Hepatocyte (in vitro differentiated cells): Measurements from ENCODE around the gene DHRS4. TPM values are rescaled to one million over a fixed set of nuclear protein-coding genes. Genes with fewer than 3 reads are reported as not detected.

Source experiments
- DNase-seq: peaks from one replicate; pipeline ENCODE4 v3.0.0-alpha.2; 2016; ENCODE audit warnings: low spot score
- H2AFZ ChIP-seq: fragments of 200-600 bp; sonication (generic); 2 replicates; pipeline ENCODE4 v1.6.0; 2016; ENCODE audit warnings: antibody characterized with exemption, mild to moderate bottlenecking
- H3K27ac ChIP-seq: fragments of 200-600 bp; sonication (generic); 2 replicates; pipeline ENCODE4 v1.5.1; 2016; ENCODE audit warnings: mild to moderate bottlenecking
- H3K27me3 ChIP-seq: fragments of 200-600 bp; sonication (generic); 2 replicates; pipeline ENCODE4 v1.6.1; 2016
- H3K36me3 ChIP-seq: fragments of 200-600 bp; sonication (generic); replicated peaks from 2 replicates; pipeline ENCODE4 v1.5.1; 2016; ENCODE audit warnings: low read depth; ENCODE audit not compliant: insufficient read depth
- H3K4me1 ChIP-seq: fragments of 200-600 bp; sonication (generic); 2 replicates; pipeline ENCODE4 v1.5.1; 2016; ENCODE audit warnings: mild to moderate bottlenecking, moderate library complexity; ENCODE audit not compliant: insufficient read depth
- H3K4me2 ChIP-seq: fragments of 200-600 bp; sonication (generic); 2 replicates; pipeline ENCODE4 v1.6.0; 2016
- H3K4me3 ChIP-seq: fragments of 200-600 bp; sonication (generic); 2 replicates; pipeline ENCODE4 v1.5.1; 2016; ENCODE audit warnings: mild to moderate bottlenecking
- H3K79me2 ChIP-seq: fragments of 200-600 bp; sonication (generic); 2 replicates; pipeline ENCODE4 v1.6.0; 2017; ENCODE audit warnings: mild to moderate bottlenecking
- H3K9me2 ChIP-seq: fragments of 200-600 bp; sonication (generic); replicated peaks from 2 replicates; pipeline ENCODE4 v1.6.0; 2017; ENCODE audit warnings: mild to moderate bottlenecking; ENCODE audit not compliant: insufficient read depth
- H3K9me3 ChIP-seq: fragments of 200-600 bp; sonication (generic); 2 replicates; pipeline ENCODE4 v1.5.1; 2016; ENCODE audit warnings: low read depth, mild to moderate bottlenecking
- H4K20me1 ChIP-seq: fragments of 200-600 bp; sonication (generic); 2 replicates; pipeline ENCODE4 v1.6.0; 2016; ENCODE audit warnings: mild to moderate bottlenecking; ENCODE audit not compliant: insufficient read depth, poor library complexity, severe bottlenecking
- EZH2 ChIP-seq: fragments of 200-600 bp; sonication (generic); IDR thresholded peaks from 2 replicates; pipeline ENCODE4 v1.6.1; 2016; ENCODE audit warnings: antibody characterized with exemption, mild to moderate bottlenecking, borderline replicate concordance
- EZH2phosphoT487 ChIP-seq: fragments of 200-600 bp; sonication (generic); IDR thresholded peaks from one replicate; pipeline ENCODE4 v1.6.1; 2018; ENCODE audit warnings: antibody characterized with exemption, mild to moderate bottlenecking, low read depth, moderate library complexity; ENCODE audit not compliant: unreplicated experiment, severe bottlenecking
- WGBS: methylation state at CpG from one replicate; pipeline ENCODE4 v1.1.6; 2016; ENCODE audit warnings: low lambda C conversion rate; ENCODE audit errors: missing lambda C conversion rate; 5-methylcytosine and 5-hydroxymethylcytosine counted together
- polyA plus RNA-seq: library from polyadenylated mRNA; unstranded; fragments of >200 nt; fragmentation: Nextera tagmentation; extraction: Ambion mirVana; gene quantifications from 2 replicates; pipeline ENCODE4 v1.2.1, GENCODE V29; 2016
- total RNA-seq: library from RNA; depleted of rRNA; stranded (reverse); fragments of >200 nt; gene quantifications from 2 replicates; pipeline ENCODE4 v1.2.3, GENCODE V29; 2014
- TF ChIP-seq, protein P1 (sequence below): fragments of 200-600 bp; sonication (generic); IDR thresholded peaks from 2 replicates; pipeline ENCODE4 v1.5.1; 2016; ENCODE audit warnings: antibody characterized with exemption, mild to moderate bottlenecking; ENCODE audit not compliant: poor library complexity

Gene DHRS4
- total and polyA plus RNA-seq, 2 experiments from 2014 or later, result 38.3 to 47.4 TPM

DNA sequence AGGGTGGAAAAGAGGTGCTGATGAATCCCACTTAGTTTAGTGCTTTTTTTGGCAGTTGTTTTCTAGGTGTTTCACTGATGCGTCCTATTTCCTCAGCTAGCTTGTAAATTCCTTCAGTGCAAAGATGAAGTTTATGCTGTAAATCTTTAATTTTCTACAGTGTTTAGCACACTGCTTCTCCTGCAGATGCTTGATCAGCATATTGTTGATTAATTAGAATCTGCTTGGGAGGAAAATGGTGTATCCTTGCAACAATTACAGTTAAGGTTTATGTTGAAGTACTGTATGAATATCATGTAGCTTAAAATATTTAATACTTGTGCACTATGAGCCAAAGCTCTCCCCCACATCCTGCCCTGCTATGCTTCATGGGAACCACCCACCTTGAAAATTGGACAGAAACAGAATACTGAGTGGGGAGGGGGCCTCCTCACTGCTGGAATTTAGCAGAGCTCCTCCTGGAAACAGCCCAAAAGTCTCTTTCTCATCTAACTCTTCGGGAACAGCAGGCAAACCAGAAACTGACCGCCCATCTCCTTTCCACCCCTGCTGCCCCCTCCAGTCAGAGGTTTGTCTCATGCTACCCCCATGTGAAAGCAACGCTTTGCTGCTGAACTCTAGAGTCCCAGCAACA lies 20.3 kb upstream of the DHRS4 start:
- Histone ChIP-seq H3K27me3 (no peaks in the 10 kb centered on the region), H3K9me3 (no peaks in the 10 kb centered on the region), H3K4me3 (no peak overlapping the region), H2AFZ (no peak overlapping the region), H3K9me2 (no peaks in the 10 kb centered on the region), H3K27ac (no peak overlapping the region), H3K4me2 (no peak overlapping the region), H3K79me2 (no peaks in the 10 kb centered on the region), H3K36me3 (no peaks in the 10 kb centered on the region), H3K4me1 (no peaks in the 10 kb centered on the region), H4K20me1 (no peaks in the 10 kb centered on the region)
- TF ChIP-seq, protein P1, sequence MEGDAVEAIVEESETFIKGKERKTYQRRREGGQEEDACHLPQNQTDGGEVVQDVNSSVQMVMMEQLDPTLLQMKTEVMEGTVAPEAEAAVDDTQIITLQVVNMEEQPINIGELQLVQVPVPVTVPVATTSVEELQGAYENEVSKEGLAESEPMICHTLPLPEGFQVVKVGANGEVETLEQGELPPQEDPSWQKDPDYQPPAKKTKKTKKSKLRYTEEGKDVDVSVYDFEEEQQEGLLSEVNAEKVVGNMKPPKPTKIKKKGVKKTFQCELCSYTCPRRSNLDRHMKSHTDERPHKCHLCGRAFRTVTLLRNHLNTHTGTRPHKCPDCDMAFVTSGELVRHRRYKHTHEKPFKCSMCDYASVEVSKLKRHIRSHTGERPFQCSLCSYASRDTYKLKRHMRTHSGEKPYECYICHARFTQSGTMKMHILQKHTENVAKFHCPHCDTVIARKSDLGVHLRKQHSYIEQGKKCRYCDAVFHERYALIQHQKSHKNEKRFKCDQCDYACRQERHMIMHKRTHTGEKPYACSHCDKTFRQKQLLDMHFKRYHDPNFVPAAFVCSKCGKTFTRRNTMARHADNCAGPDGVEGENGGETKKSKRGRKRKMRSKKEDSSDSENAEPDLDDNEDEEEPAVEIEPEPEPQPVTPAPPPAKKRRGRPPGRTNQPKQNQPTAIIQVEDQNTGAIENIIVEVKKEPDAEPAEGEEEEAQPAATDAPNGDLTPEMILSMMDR, result no peak
- TF ChIP-seq EZH2phosphoT487 (no peak), EZH2 (no peak)
- WGBS, result 77% methylated on average over 4 of the region's 4 CpGs
- no peak for DNase-seq

DNA sequence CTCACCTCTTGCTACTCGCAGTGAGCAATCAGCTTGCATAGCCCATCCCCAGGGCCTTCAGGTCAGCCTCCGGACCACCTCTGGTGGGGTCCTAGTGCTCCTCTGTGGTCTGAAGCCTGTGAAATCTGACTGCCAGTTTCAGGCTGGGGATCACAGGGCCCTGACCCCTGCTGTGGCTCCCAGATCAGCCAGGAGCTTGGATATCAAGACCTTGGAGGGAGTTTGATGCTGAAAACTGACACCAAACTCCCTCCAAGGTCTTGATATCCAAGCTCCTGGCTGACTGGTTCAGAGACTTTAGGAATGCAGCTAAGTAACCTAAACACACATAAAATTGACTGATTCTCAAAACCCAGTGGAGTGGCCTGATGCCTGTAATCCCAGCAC lies 19.8 kb upstream of the DHRS4 start:
- WGBS, result 73% methylated on average over 2 of the region's 2 CpGs
- Histone ChIP-seq H2AFZ (no peak overlapping the region), H3K9me2 (no peaks in the 10 kb centered on the region), H3K4me3 (no peak overlapping the region), H3K9me3 (no peaks in the 10 kb centered on the region), H3K4me1 (no peaks in the 10 kb centered on the region), H3K79me2 (no peaks in the 10 kb centered on the region), H3K27ac (no peak overlapping the region), H3K27me3 (no peaks in the 10 kb centered on the region), H4K20me1 (no peaks in the 10 kb centered on the region), H3K4me2 (no peak overlapping the region), H3K36me3 (no peaks in the 10 kb centered on the region)
- no peak for DNase-seq
- TF ChIP-seq EZH2 (no peak), EZH2phosphoT487 (no peak)
- TF ChIP-seq, protein P1, result no peak

DNA sequence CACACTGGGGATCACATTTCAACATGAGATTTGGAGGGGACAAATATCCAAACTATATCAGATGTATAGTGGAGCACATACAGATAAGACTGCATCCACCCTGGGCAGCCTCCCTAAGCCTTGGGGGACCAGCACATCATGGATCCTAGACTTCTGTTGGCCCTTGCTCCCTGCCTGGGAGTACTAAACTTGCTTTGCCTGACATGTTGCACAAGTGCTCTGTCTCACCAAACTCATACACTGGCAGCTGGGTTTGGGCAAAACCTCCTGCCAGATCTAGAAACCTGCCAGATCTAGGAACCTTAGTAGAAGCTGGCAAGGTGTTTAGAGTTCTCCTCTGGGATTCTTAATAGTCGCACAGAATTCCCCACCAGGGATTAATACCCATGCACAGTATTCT lies 18.4 kb upstream of the DHRS4 start:
- no peak overlapping the region for H3K4me3 ChIP-seq
- no peaks in the 10 kb centered on the region for H4K20me1 ChIP-seq
- TF ChIP-seq EZH2, result no peak
- TF ChIP-seq EZH2phosphoT487, result no peak
- TF ChIP-seq, protein P1, result no peak
- H2AFZ ChIP-seq, result no peak overlapping the region
- no peaks in the 10 kb centered on the region for H3K36me3 ChIP-seq
- H3K4me2 ChIP-seq, result no peak overlapping the region
- no peaks in the 10 kb centered on the region for H3K9me2 ChIP-seq
- H3K27me3 ChIP-seq, result no peaks in the 10 kb centered on the region
- DNase-seq, result no peak
- WGBS, result 74% methylated on average over 1 of the region's 1 CpG
- H3K4me1 ChIP-seq, result no peaks in the 10 kb centered on the region
- no peaks in the 10 kb centered on the region for H3K79me2 ChIP-seq
- no peaks in the 10 kb centered on the region for H3K9me3 ChIP-seq
- no peak overlapping the region for H3K27ac ChIP-seq
